Stimulated activated naive CD8-positive, alpha-beta T cell treated with anti-CD3 and anti-CD28 coated beads, Interleukin-15, amount 100 ng/mL, for 72 hours (primary cell): ENCODE results near the gene CASK.
"Not testable (repeated sequence)": the region's sequence is repeated elsewhere in the genome, so short reads cannot be mapped to it uniquely, and the experiment has no call there.

ENCODE experiments used
- ATAC-seq: fragments of 150-1000 bp; cut with Tn5 transposase; 2 replicates; pipeline ENCODE4 v1.10.0; 2021; ENCODE audit warnings: mild to moderate bottlenecking, moderate library complexity
- DNase-seq, 2 donors: peaks; one replicate each; pipeline ENCODE4 v3.0.0; 2021 to 2022
- H3K27ac Mint-ChIP-seq, 2 donors: one replicate each; pipeline ENCODE4 v1.8.0; 2022; ENCODE audit warnings: mild to moderate bottlenecking in 2 of 2, mixed read lengths in 2 of 2, moderate library complexity in 2 of 2
- H3K27me3 Mint-ChIP-seq: one replicate; pipeline ENCODE4 v1.8.0; 2022; ENCODE audit warnings: mixed read lengths
- H3K4me1 Mint-ChIP-seq: one replicate; pipeline ENCODE4 v1.8.0; 2022; ENCODE audit warnings: mild to moderate bottlenecking, mixed read lengths
- H3K4me3 Mint-ChIP-seq, 2 donors: one replicate each; pipeline ENCODE4 v1.8.0; 2022; ENCODE audit warnings: mild to moderate bottlenecking in 2 of 2, mixed read lengths in 2 of 2, moderate library complexity in 1 of 2
- H3K9me3 Mint-ChIP-seq, 2 donors: one replicate each; pipeline ENCODE4 v1.8.0; 2022; ENCODE audit warnings: mixed read lengths in 2 of 2

Gene CASK

DNA sequence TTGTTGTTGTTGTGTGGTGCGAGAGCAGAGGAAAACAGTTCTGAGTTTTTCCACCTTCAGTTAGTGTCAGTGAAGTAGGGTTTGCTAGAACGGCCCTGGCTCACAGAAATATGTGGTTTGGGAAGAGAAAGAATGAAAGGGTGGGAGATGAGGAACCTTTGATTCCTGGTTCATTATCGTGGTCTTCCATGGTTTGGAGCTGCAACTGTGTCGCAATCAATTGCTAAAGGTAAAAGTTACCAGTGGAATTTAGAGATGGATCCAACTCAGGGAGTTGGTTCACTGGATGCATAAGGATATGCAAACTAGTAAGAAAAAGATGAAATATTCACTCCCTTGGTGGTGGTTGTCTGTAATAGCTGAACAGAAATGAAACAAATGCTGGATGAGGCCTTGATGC lies 270.2 kb downstream of the CASK start:
- DNase-seq (no peak), ATAC-seq (no peak)
- peaks cover 12 to 23% of the 10 kb centered on the region in 2 donors for H3K9me3 Mint-ChIP-seq
- no peaks in the 10 kb centered on the region for H3K27me3 Mint-ChIP-seq
- H3K27ac Mint-ChIP-seq, result no peak overlapping the region
- H3K4me1 Mint-ChIP-seq, result no peaks in the 10 kb centered on the region
- no peak overlapping the region for H3K4me3 Mint-ChIP-seq

DNA sequence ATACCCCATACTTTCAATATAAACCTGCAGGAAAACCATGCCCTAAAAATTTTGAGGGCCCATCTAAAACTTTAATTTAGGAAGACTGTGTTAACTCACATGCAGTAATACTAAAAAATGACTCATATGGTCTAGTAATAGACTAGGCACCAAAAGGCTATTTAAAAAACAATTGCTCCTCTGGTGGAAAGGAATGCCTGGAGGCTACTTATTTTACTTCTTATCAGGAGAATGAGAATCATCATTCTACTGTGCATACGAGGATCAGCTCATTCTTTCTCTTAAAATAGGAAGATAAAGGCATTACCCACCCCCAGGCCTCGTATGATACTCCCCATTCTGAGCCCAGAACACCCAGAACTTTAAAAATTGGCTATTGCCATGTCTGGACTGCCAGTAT lies 277.2 kb downstream of the CASK start:
- H3K4me1 Mint-ChIP-seq, H3K4me3 Mint-ChIP-seq, H3K27me3 Mint-ChIP-seq, DNase-seq, ATAC-seq, H3K27ac Mint-ChIP-seq: not testable (repeated sequence)
- peaks cover 10 to 18% of the 10 kb centered on the region in 2 donors for H3K9me3 Mint-ChIP-seq

GRCh38 chrX:41634284-41634683 lies 289.1 kb downstream of the CASK start:
- no peaks in the 10 kb centered on the region for H3K9me3 Mint-ChIP-seq
- H3K4me3 Mint-ChIP-seq, result no peak overlapping the region
- H3K27ac Mint-ChIP-seq, result no peak overlapping the region
- ATAC-seq (no peak), DNase-seq (no peak)
- peaks cover 9% of the 10 kb centered on the region for H3K4me1 Mint-ChIP-seq
- no peaks in the 10 kb centered on the region for H3K27me3 Mint-ChIP-seq

GRCh38 chrX:41630091-41630490 lies 293.3 kb downstream of the CASK start:
- no peaks in the 10 kb centered on the region for H3K9me3 Mint-ChIP-seq
- DNase-seq (no peak), ATAC-seq (no peak)
- H3K27me3 Mint-ChIP-seq, result no peaks in the 10 kb centered on the region
- peak overlapping the region in 1 of 2 donors; percentile 42 for H3K27ac Mint-ChIP-seq
- H3K4me3 Mint-ChIP-seq, result no peak overlapping the region
- peaks cover 9% of the 10 kb centered on the region for H3K4me1 Mint-ChIP-seq

DNA sequence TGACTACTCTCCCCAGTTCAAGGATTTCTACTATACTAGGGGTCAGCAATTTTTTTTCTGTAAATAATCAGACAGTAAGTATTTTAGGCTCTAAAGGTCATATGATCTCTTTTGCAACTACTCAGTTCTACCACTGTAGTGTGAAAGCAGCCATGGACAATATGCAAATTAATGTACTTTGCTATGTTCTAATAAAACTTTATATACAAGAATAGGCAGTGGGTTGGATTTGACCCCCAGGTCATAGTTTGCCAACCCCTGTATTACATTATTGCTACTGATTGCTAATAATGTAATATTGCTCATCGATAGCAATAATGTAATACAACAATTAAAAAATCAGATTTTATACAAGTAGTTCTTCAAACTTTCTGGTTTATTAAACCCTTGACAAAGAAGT lies 293.8 kb downstream of the CASK start:
- H3K27ac Mint-ChIP-seq, result no peak overlapping the region
- no peak for DNase-seq
- no peak overlapping the region for H3K4me3 Mint-ChIP-seq

DNA sequence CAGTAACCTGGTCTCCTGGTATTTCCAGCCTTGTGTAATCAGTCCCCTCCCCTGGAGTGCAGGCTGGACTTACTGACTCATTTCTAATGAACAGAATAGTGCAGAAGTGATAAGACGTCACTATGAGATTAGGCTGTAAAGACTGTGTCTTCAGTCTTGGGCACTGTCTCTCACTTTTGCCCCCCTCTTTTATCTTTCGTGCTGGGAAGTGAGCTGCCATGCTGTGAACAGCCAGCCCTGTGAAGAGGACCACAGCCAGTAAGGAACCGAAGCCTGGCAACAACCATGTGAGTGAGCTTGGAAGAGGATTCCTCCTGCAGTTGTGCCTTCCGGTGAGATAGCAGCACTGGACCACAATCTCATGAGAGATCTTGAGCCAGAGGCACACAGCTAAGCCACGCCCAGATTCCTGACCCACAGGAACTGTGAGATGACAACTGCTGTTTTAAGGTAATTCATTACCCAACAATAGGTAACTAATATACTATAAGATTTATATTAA lies 302.1 kb downstream of the CASK start:
- H3K27me3 Mint-ChIP-seq, result no peaks in the 10 kb centered on the region
- no peak overlapping the region for H3K27ac Mint-ChIP-seq
- DNase-seq, result no peak
- H3K9me3 Mint-ChIP-seq, result no peaks in the 10 kb centered on the region
- no peaks in the 10 kb centered on the region for H3K4me1 Mint-ChIP-seq
- no peak for ATAC-seq
- no peak overlapping the region for H3K4me3 Mint-ChIP-seq

More for the DNA sequence above, 293.8 kb downstream of the CASK start:
- no peaks in the 10 kb centered on the region for H3K27me3 Mint-ChIP-seq
- H3K9me3 Mint-ChIP-seq, result no peaks in the 10 kb centered on the region
- H3K4me1 Mint-ChIP-seq, result peaks cover 9% of the 10 kb centered on the region
- ATAC-seq, result no peak

GRCh38 chrX:41619221-41619620 lies 304.1 kb downstream of the CASK start:
- ATAC-seq (no peak), DNase-seq (no peak)
- Mint-ChIP-seq H3K9me3 (no peaks in the 10 kb centered on the region), H3K27ac (peak overlapping the region in 1 of 2 donors; percentile 61), H3K4me1 (no peaks in the 10 kb centered on the region), H3K27me3 (no peaks in the 10 kb centered on the region), H3K4me3 (no peak overlapping the region)

- Mint-ChIP-seq H3K9me3 (no peaks in the 10 kb centered on the region), H3K4me1 (no peaks in the 10 kb centered on the region), H3K27ac (peak overlapping the region in 1 of 2 donors; percentile 59), H3K27me3 (no peaks in the 10 kb centered on the region), H3K4me3 (no peak overlapping the region)
- DNase-seq, result no peak
- ATAC-seq, result no peak
These were observed 306.4 kb downstream of the CASK start for GRCh38 chrX:41616935-41617334.

DNA sequence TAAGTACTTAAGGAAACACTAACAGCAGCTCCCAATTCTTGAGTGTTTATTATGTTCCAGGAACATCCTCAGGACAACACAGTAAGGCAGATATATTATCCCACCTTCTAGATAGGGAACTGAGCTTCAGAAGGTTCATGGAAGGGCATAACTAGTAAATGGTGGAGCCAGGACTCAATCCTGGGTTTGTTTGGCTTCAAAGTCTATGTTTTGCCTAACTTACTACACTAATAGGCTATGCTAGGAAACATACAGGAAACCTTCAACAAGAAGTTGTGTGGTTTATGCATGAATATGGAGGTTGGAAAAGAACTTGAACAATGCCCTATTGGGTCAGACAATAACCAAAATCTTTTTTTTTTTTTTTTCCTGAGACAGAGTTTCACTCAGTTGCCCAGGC lies 307.1 kb downstream of the CASK start:
- Mint-ChIP-seq H3K27ac (no peak overlapping the region), H3K27me3 (no peaks in the 10 kb centered on the region), H3K9me3 (no peaks in the 10 kb centered on the region), H3K4me1 (no peaks in the 10 kb centered on the region), H3K4me3 (no peak overlapping the region)
- ATAC-seq (no peak), DNase-seq (no peak)

- Mint-ChIP-seq H3K4me3 (no peak overlapping the region), H3K27me3 (no peaks in the 10 kb centered on the region), H3K9me3 (no peaks in the 10 kb centered on the region), H3K4me1 (no peaks in the 10 kb centered on the region), H3K27ac (no peak overlapping the region)
- DNase-seq, result no peak
- no peak for ATAC-seq
These were observed 315.1 kb downstream of the CASK start for GRCh38 chrX:41608244-41608643.

GRCh38 chrX:41607264-41607832 lies 316.0 kb downstream of the CASK start:
- Mint-ChIP-seq H3K9me3 (no peaks in the 10 kb centered on the region), H3K27ac (no peak overlapping the region), H3K4me3 (no peak overlapping the region), H3K4me1 (no peaks in the 10 kb centered on the region), H3K27me3 (no peaks in the 10 kb centered on the region)
- no peak for ATAC-seq
- DNase-seq, result no peak

GRCh38 chrX:41606057-41606456 lies 317.3 kb downstream of the CASK start:
- H3K27ac Mint-ChIP-seq, H3K4me3 Mint-ChIP-seq, DNase-seq, H3K4me1 Mint-ChIP-seq, H3K27me3 Mint-ChIP-seq, H3K9me3 Mint-ChIP-seq, ATAC-seq: not testable (repeated sequence)

DNA sequence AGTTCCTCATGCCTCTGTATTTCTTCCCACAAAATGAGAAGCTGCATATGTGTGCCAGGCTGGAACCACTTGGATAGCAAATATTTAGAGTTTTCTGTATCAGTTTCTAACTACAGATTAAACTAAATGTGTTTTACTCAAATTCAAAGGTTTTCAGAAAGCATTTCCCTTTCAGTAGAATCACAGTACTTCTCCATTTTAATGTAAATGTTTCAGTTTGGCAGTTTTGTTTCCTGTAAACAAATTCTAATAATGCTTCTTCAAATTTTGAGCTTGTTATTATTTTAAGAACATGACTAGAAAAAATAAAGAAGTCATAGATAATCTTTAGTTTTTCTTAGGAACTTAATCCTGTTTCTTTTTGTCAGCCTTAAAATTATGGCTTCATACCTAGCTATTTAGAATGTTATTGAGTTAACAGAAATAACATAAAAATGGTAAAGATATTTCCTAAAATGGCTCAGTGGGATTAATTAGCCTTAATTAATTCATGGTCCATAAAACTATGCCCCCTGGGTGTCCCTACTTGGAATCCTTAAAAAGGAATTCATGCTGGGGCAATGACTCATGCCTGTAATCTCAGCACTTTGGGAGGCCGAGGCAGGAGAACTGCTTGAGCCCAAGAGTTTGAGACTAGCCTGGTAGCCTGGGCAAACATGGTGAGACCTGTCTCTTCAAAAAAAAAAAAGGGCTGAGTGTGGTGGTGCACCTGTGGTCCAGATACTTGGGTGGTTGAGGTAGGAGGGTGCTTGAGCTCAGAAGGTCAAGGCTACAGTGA lies 318.4 kb downstream of the CASK start:
- no peak for DNase-seq
- no peaks in the 10 kb centered on the region for H3K9me3 Mint-ChIP-seq
- no peak overlapping the region for H3K27ac Mint-ChIP-seq
- no peaks in the 10 kb centered on the region for H3K27me3 Mint-ChIP-seq
- ATAC-seq, result no peak
- H3K4me3 Mint-ChIP-seq, result no peak overlapping the region
- H3K4me1 Mint-ChIP-seq, result no peaks in the 10 kb centered on the region

GRCh38 chrX:41604177-41604576 lies 319.2 kb downstream of the CASK start:
- DNase-seq, result no peak
- H3K27me3 Mint-ChIP-seq, result no peaks in the 10 kb centered on the region

DNA sequence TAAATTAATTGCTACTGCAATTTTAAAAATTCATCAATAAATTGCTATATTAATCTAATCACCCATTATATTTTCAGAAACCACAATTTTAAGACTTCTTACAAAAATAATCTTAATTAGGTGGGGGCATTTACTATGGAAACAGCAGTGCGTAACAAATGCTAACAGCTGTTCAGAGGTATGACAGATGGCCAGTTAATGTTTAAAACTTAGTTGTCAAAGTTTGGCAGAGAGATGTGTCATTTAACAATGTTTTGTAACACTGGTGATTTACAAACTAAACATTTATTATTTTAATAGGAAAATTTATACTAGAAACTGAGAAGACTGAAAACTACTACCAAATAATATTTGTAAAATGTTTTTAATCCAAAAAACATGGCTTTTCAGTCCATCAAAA lies 319.8 kb downstream of the CASK start:
- DNase-seq, result no peak
- H3K27me3 Mint-ChIP-seq, result no peaks in the 10 kb centered on the region

More at GRCh38 chrX:41604177-41604576, 319.2 kb downstream of the CASK start:
- no peak for ATAC-seq
- Mint-ChIP-seq H3K9me3 (no peaks in the 10 kb centered on the region), H3K27ac (no peak overlapping the region), H3K4me3 (no peak overlapping the region), H3K4me1 (no peaks in the 10 kb centered on the region)

DNA sequence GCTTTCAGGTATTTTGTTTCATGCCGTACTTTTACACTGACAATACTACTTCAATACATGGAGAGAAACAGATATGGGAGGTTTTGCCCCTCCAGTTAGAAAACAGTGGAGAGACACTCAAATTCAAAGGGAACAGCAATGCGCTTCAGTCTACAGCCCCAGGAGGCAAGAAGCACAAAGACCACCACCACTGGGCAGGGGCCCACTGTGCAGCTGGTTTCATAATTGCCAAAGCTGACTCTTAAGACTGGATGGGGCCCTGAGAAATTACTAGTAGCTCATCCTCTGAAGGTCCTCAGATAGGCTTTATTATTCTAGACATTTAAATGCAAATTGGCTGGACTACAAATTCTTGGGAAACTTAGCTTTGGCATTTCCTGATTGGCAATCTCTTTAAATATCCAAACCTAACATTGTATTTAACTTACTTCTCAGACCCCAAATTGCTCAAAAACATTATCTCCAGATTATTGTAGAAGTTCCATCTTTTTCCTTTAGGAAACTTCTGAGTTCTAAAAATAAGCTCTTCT lies 320.5 kb downstream of the CASK start:
- no peak overlapping the region for H3K4me3 Mint-ChIP-seq

More for the DNA sequence above, 319.8 kb downstream of the CASK start:
- H3K27ac Mint-ChIP-seq, result no peak overlapping the region
- H3K9me3 Mint-ChIP-seq, result no peaks in the 10 kb centered on the region
- no peak overlapping the region for H3K4me3 Mint-ChIP-seq
- no peaks in the 10 kb centered on the region for H3K4me1 Mint-ChIP-seq
- no peak for ATAC-seq

More for the DNA sequence above, 320.5 kb downstream of the CASK start:
- H3K9me3 Mint-ChIP-seq, result no peaks in the 10 kb centered on the region
- no peak overlapping the region for H3K27ac Mint-ChIP-seq
- DNase-seq (no peak), ATAC-seq (no peak)
- no peaks in the 10 kb centered on the region for H3K4me1 Mint-ChIP-seq
- no peaks in the 10 kb centered on the region for H3K27me3 Mint-ChIP-seq
